Neural crest cell (in vitro differentiated cells): ENCODE results near the gene CLEC12A. TPM values are rescaled to one million over a fixed set of nuclear protein-coding genes. Genes with fewer than 3 reads are reported as not detected.

Experiments
- DNase-seq: peaks from one replicate; pipeline ENCODE4 v3.0.0; 2021; ENCODE audit warnings: low read depth, mixed read lengths, low spot score
- H3K27ac Mint-ChIP-seq: one replicate; pipeline ENCODE4 v1.8.0; 2021; ENCODE audit warnings: mild to moderate bottlenecking, mixed read lengths; ENCODE audit not compliant: unreplicated experiment
- H3K27me3 Mint-ChIP-seq: 2 replicates; pipeline ENCODE4 v1.8.0; 2021; ENCODE audit warnings: low read depth, mild to moderate bottlenecking, mixed read lengths
- H3K36me3 Mint-ChIP-seq: 2 replicates; pipeline ENCODE4 v1.8.0; 2021; ENCODE audit warnings: low read depth, mild to moderate bottlenecking, mixed read lengths
- H3K4me1 Mint-ChIP-seq: 2 replicates; pipeline ENCODE4 v1.8.0; 2021; ENCODE audit warnings: mixed read lengths
- H3K4me3 Mint-ChIP-seq: one replicate; pipeline ENCODE4 v1.8.0; 2021; ENCODE audit warnings: mild to moderate bottlenecking, mixed read lengths
- H3K9me3 Mint-ChIP-seq: 2 replicates; pipeline ENCODE4 v1.8.0; 2021; ENCODE audit warnings: mixed read lengths
- total RNA-seq: library from RNA; stranded (reverse); gene quantifications from 2 replicates; pipeline ENCODE4 v1.2.1, GENCODE V29; 2021
- TF ChIP-seq, protein P1 (sequence below): fragments of 200-600 bp; sonication (generic); conservative IDR thresholded peaks from 2 replicates; pipeline ENCODE4 v1.5.0; 2021; ENCODE audit warnings: antibody characterized with exemption, mild to moderate bottlenecking

The CLEC12A gene
- total RNA-seq, 1 donor from 2014 or later, result not detected

DNA sequence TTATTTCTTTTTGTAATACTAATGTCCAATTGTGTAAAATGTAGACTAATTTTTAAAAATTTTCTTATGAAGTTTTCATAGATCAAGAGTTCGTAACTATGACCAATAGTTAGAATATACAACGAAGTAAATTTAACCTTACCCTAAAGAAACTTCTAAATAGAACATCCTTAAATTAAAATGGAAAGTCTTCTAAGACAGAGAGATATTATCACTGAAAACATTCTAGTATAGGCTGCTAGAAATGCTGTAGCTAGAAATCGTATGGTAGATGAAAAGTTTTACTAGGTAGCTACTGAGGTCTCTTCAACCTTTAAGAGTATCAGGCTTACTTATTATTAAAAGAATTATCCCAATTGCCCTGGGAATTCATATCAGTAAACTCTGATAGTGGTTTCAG, 40.0 kb upstream of the CLEC12A start:
- no peak for DNase-seq
- no peak overlapping the region for H3K4me3 Mint-ChIP-seq
- no peaks in the 10 kb centered on the region for H3K4me1 Mint-ChIP-seq
- no peaks in the 10 kb centered on the region for H3K27me3 Mint-ChIP-seq
- no peak overlapping the region for H3K27ac Mint-ChIP-seq
- no peaks in the 10 kb centered on the region for H3K9me3 Mint-ChIP-seq
- TF ChIP-seq, protein P1, sequence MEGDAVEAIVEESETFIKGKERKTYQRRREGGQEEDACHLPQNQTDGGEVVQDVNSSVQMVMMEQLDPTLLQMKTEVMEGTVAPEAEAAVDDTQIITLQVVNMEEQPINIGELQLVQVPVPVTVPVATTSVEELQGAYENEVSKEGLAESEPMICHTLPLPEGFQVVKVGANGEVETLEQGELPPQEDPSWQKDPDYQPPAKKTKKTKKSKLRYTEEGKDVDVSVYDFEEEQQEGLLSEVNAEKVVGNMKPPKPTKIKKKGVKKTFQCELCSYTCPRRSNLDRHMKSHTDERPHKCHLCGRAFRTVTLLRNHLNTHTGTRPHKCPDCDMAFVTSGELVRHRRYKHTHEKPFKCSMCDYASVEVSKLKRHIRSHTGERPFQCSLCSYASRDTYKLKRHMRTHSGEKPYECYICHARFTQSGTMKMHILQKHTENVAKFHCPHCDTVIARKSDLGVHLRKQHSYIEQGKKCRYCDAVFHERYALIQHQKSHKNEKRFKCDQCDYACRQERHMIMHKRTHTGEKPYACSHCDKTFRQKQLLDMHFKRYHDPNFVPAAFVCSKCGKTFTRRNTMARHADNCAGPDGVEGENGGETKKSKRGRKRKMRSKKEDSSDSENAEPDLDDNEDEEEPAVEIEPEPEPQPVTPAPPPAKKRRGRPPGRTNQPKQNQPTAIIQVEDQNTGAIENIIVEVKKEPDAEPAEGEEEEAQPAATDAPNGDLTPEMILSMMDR, result no peak
- no peaks in the 10 kb centered on the region for H3K36me3 Mint-ChIP-seq

DNA sequence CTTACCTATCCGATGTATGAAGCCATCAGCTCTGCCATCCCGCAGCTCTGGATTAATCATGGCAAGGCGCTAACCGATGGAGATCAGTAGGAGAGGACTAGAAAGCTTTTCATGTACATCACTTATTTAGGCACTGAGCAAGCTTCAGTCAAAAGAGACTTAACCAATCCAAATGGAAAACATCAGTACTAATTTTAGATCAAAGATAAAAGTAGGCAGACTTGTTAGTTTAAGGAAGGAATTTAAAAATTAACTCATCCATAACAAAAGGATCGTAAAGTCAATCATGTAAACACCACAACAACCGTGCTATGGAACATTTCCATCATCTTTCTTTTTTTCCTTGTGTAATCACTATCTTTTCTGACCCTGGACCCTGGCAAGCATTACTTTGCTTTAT, 38.9 kb upstream of the CLEC12A start, which contains the start of gene CLEC2A:
Gene CLEC2A, minus strand, starts transcription at position 101 of the 400 bp plus-strand sequence. Its CDS starts 41 bp downstream, at position 60.
- Mint-ChIP-seq H3K4me1 (no peaks in the 10 kb centered on the region), H3K9me3 (no peaks in the 10 kb centered on the region), H3K27ac (no peak within 1 kb of the TSS), H3K4me3 (no peak within 1 kb of the TSS), H3K27me3 (no peaks in the 10 kb centered on the region), H3K36me3 (no peaks in the 10 kb centered on the region)
- TF ChIP-seq, protein P1, result no peak
- DNase-seq, result no peak

DNA sequence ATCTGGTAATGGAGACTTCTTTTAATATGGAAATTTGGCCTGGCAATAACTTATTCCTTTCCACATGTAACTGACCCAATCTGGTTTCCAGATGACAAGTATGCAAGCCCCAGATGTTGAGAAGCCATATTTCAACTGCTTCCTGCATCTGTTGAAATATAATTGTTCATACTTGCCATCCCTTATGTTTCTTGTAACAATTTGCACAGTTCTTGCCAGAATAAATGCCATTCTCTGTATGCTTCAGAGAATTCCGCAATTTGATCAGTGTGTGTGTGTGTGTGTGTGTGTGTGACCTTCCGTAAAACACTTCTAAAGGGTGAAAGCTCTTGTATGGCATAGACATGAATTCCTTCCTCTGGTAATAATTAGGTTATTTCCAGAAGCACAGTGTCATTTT, 37.3 kb upstream of the CLEC12A start:
- no peak for DNase-seq
- H3K36me3 Mint-ChIP-seq, result no peaks in the 10 kb centered on the region
- H3K27ac Mint-ChIP-seq, result no peak overlapping the region
- TF ChIP-seq, protein P1, result no peak
- no peaks in the 10 kb centered on the region for H3K27me3 Mint-ChIP-seq
- no peaks in the 10 kb centered on the region for H3K9me3 Mint-ChIP-seq
- H3K4me1 Mint-ChIP-seq, result no peaks in the 10 kb centered on the region
- no peak overlapping the region for H3K4me3 Mint-ChIP-seq

DNA sequence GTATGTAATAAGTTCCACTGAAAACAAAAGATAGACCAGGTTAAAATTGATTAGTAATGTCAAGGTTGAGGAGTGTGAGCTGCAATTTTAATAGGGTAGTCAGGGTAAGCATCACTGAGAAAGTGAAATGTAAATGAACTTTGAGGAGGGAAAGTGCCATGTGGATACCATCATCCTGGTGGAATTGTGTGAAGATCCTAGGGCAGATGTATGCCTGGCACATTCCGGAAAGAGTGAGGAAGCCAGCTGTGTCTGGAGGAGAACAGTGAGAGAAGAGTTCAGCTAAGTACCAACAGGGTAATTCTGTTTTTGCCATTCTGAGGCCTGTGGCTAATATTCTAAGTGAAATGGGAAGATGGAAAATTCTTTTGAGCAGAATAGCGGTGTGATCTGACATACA, 36.2 kb upstream of the CLEC12A start:
- DNase-seq, result no peak
- Mint-ChIP-seq H3K4me3 (no peak overlapping the region), H3K27me3 (no peaks in the 10 kb centered on the region), H3K9me3 (no peaks in the 10 kb centered on the region), H3K27ac (no peak overlapping the region), H3K36me3 (no peaks in the 10 kb centered on the region), H3K4me1 (no peaks in the 10 kb centered on the region)
- TF ChIP-seq, protein P1, result no peak

DNA sequence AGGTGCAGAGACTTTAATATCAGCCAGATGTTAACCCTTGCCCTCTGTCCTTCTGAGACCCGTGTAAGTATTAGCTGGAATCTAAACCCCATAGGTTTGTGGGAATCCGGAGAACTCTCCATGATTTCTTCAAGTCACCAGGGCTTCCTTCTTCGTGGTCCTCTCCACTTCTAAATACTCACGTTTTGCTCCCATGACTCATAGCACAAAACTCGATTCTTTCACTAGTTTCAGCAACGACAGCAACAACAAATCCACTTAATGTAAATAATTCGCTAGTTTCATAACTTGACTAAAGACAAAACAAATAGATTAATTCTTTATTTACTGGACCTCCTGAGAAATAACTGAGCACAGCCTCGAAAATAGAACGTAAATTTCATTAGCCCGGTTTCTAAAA, 34.6 kb upstream of the CLEC12A start:
- H3K9me3 Mint-ChIP-seq, result no peaks in the 10 kb centered on the region
- DNase-seq, result no peak
- peaks cover 9% of the 10 kb centered on the region for H3K27me3 Mint-ChIP-seq
- TF ChIP-seq, protein P1, result no peak
- no peaks in the 10 kb centered on the region for H3K4me1 Mint-ChIP-seq
- no peak overlapping the region for H3K27ac Mint-ChIP-seq
- no peaks in the 10 kb centered on the region for H3K36me3 Mint-ChIP-seq
- H3K4me3 Mint-ChIP-seq, result no peak overlapping the region

DNA sequence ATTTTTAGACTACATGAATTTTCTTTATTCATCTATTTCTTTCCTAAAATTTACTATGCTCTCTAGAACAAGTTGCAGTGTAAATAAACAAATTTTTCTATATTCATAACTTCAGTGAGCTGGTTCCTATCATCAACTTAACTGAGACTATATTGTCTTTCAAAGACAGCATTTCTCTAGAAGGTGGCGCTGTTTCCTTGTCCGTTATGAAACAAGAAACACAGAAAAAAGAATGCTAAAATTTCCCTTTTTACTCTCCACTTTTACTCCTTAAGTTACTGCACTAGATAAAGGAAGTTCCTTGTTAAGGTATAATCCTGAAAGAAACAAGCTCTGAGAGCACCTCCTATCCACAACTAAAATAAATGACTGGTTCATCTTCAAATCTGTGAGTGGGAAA, 30.8 kb upstream of the CLEC12A start:
- TF ChIP-seq, protein P1, result peak; percentile 49
- peaks cover 31% of the 10 kb centered on the region for H3K27me3 Mint-ChIP-seq
- no peaks in the 10 kb centered on the region for H3K4me1 Mint-ChIP-seq
- no peak overlapping the region for H3K4me3 Mint-ChIP-seq
- H3K9me3 Mint-ChIP-seq, result no peaks in the 10 kb centered on the region
- no peaks in the 10 kb centered on the region for H3K36me3 Mint-ChIP-seq
- DNase-seq, result no peak
- no peak overlapping the region for H3K27ac Mint-ChIP-seq
